ENCODE results near the gene PLCB1. TPM values are rescaled to one million over a fixed set of nuclear protein-coding genes. Genes with fewer than 3 reads are reported as not detected.
A peak's percentile ranks its signal among the peaks of the same experiment; 100 is the strongest.

PLCB1 gene
- total and polyA plus RNA-seq, 10 of the 15 experiments (the other 5 are each of a cell fraction or from before 2014, with no cell fraction given): 0.05 to 5.3 (median 0.17) TPM; not detected in 1

DNA sequence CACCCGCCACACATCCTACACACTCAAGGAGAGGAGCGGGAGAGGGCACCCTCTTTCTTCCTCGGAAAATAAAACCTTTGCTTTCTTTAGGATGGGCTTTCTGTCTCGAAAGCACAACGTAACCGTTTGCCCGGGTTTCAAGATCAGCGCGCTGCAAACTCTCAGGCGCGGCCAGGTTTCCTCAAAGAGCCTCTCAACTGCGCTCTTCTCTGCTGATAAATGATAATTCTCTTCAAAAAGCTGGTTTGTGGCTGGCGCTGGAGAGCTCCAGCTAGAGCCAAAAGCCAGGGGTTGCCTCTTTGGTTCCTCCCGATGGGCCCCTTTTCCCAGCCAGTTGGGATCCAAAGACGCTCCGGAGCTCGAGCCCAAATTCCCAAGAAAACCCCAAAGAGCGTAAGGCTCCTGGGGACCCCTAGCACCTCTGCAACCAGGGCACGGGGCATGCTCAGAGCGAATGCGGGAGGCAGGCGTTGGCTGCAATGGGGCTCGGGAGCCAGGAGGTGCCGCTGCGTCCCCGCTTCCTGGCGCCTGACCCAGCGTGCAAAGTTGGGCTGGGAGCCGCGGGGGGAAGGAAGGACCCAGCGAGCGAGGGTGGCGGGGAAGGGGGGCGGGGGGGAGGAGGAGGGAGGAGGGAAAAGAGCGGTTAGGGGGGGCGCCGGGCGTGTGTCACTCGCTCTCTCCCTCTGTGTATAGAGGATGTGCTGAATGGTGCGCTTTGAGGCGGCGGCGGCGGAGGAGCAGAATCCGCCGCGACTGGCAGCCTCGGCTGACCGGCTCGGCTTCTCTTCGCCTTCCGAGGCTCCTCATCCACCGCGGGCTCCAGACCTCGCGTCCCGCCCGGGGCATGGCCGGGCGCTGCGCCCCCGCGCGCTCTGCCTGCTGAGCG, at the start of gene PLCB1 (continued):
- TF ChIP-seq ZNF384 (IDR thresholded peaks at IDR 0.05; ENCODE audit: borderline replicate concordance, low read depth, low read length) (no peak), CBFB (IDR thresholded peaks at IDR 0.05; ENCODE audit: low read depth) (no peak), RAD21 (IDR thresholded peaks at IDR 0.05; ENCODE audit: insufficient read depth, low read depth, low read length) (peak; percentile 89), HDAC2 (IDR thresholded peaks at IDR 0.05) (no peak), SUZ12 (IDR thresholded peaks at IDR 0.05; ENCODE audit: unreplicated experiment) (no peak), YY1 (IDR thresholded peaks at IDR 0.05; ENCODE audit: low read depth, low read length) (peak; percentile 60; the same call in 1 of the 2 replicates), ESRRA (IDR thresholded peaks at IDR 0.05; ENCODE audit: low read length) (no peak), SMC3 (IDR thresholded peaks at IDR 0.05; ENCODE audit: borderline replicate concordance, low read length) (peak; percentile 83), BHLHE40 (IDR thresholded peaks at IDR 0.05; ENCODE audit: borderline replicate concordance in 1 of 2, low read depth in 2 of 2, low read length in 1 of 2) (0 out of 4 replicates have a peak, but pooled peaks of 1 of the 2 experiments have one; percentile 32), WRNIP1 (IDR thresholded peaks at IDR 0.05; ENCODE audit: borderline replicate concordance, low read depth, low read length) (no peak), ZBED1 (IDR thresholded peaks at IDR 0.05; ENCODE audit: borderline replicate concordance) (no peak), JUNB (IDR thresholded peaks at IDR 0.05) (no peak), SRF (IDR thresholded peaks at IDR 0.05; ENCODE audit: low read depth in 2 of 2, low read length in 2 of 2) (0 out of 4 replicates have a peak, but pooled peaks of 1 of the 2 experiments have one; percentile 2), KDM1A (IDR thresholded peaks at IDR 0.05; ENCODE audit: borderline replicate concordance) (no peak)
- TF ChIP-seq, protein P1, sequence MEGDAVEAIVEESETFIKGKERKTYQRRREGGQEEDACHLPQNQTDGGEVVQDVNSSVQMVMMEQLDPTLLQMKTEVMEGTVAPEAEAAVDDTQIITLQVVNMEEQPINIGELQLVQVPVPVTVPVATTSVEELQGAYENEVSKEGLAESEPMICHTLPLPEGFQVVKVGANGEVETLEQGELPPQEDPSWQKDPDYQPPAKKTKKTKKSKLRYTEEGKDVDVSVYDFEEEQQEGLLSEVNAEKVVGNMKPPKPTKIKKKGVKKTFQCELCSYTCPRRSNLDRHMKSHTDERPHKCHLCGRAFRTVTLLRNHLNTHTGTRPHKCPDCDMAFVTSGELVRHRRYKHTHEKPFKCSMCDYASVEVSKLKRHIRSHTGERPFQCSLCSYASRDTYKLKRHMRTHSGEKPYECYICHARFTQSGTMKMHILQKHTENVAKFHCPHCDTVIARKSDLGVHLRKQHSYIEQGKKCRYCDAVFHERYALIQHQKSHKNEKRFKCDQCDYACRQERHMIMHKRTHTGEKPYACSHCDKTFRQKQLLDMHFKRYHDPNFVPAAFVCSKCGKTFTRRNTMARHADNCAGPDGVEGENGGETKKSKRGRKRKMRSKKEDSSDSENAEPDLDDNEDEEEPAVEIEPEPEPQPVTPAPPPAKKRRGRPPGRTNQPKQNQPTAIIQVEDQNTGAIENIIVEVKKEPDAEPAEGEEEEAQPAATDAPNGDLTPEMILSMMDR (IDR thresholded peaks at IDR 0.05 in 2 of 3, conservative IDR thresholded peaks at IDR 0.05 in 1 of 3; ENCODE audit: control insufficient read depth in 2 of 3, extremely low read depth in 1 of 3, insufficient read depth in 1 of 3, low read depth in 3 of 3, low read length in 3 of 3): peak; percentile 79 to 95 (median 93); a peak in 5 of 6 replicates
- TF ChIP-seq, protein P2, sequence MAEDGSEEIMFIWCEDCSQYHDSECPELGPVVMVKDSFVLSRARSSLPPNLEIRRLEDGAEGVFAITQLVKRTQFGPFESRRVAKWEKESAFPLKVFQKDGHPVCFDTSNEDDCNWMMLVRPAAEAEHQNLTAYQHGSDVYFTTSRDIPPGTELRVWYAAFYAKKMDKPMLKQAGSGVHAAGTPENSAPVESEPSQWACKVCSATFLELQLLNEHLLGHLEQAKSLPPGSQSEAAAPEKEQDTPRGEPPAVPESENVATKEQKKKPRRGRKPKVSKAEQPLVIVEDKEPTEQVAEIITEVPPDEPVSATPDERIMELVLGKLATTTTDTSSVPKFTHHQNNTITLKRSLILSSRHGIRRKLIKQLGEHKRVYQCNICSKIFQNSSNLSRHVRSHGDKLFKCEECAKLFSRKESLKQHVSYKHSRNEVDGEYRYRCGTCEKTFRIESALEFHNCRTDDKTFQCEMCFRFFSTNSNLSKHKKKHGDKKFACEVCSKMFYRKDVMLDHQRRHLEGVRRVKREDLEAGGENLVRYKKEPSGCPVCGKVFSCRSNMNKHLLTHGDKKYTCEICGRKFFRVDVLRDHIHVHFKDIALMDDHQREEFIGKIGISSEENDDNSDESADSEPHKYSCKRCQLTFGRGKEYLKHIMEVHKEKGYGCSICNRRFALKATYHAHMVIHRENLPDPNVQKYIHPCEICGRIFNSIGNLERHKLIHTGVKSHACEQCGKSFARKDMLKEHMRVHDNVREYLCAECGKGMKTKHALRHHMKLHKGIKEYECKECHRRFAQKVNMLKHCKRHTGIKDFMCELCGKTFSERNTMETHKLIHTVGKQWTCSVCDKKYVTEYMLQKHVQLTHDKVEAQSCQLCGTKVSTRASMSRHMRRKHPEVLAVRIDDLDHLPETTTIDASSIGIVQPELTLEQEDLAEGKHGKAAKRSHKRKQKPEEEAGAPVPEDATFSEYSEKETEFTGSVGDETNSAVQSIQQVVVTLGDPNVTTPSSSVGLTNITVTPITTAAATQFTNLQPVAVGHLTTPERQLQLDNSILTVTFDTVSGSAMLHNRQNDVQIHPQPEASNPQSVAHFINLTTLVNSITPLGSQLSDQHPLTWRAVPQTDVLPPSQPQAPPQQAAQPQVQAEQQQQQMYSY (CRISPR knock-in tag; IDR thresholded peaks at IDR 0.05): no peak
- TF ChIP-seq, protein P3, sequence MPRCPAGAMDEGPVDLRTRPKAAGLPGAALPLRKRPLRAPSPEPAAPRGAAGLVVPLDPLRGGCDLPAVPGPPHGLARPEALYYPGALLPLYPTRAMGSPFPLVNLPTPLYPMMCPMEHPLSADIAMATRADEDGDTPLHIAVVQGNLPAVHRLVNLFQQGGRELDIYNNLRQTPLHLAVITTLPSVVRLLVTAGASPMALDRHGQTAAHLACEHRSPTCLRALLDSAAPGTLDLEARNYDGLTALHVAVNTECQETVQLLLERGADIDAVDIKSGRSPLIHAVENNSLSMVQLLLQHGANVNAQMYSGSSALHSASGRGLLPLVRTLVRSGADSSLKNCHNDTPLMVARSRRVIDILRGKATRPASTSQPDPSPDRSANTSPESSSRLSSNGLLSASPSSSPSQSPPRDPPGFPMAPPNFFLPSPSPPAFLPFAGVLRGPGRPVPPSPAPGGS (IDR thresholded peaks at IDR 0.05; ENCODE audit: borderline replicate concordance, insufficient read depth, low read depth, low read length, poor library complexity, severe bottlenecking): no peak
- TF ChIP-seq, protein P4, sequence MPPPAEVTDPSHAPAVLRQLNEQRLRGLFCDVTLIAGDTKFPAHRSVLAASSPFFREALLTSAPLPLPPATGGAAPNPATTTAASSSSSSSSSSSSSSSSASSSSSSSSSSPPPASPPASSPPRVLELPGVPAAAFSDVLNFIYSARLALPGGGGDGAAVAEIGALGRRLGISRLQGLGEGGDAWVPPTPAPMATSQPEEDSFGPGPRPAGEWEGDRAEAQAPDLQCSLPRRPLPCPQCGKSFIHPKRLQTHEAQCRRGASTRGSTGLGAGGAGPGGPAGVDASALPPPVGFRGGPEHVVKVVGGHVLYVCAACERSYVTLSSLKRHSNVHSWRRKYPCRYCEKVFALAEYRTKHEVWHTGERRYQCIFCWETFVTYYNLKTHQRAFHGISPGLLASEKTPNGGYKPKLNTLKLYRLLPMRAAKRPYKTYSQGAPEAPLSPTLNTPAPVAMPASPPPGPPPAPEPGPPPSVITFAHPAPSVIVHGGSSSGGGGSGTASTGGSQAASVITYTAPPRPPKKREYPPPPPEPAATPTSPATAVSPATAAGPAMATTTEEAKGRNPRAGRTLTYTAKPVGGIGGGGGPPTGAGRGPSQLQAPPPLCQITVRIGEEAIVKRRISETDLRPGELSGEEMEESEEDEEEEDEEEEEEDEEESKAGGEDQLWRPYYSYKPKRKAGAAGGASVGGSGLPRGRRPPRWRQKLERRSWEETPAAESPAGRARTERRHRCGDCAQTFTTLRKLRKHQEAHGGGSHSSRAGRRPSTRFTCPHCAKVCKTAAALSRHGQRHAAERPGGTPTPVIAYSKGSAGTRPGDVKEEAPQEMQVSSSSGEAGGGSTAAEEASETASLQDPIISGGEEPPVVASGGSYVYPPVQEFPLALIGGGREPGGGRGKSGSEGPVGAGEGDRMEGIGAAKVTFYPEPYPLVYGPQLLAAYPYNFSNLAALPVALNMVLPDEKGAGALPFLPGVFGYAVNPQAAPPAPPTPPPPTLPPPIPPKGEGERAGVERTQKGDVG (CRISPR knock-in tag; IDR thresholded peaks at IDR 0.05): no peak
